Umbilical cord (tissue), 2 donors: Measurements from ENCODE around the gene PDE11A. TPM values are rescaled to one million over a fixed set of nuclear protein-coding genes. Genes with fewer than 3 reads are reported as not detected.
"Not testable (repeated sequence)": the region's sequence is repeated elsewhere in the genome, so short reads cannot be mapped to it uniquely, and the experiment has no call there.

ENCODE experiments used
- DNase-seq: peaks from one replicate; pipeline ENCODE4 v3.0.0-alpha.2; 2015; ENCODE audit warnings: low spot score
- total RNA-seq: library from RNA; depleted of rRNA; stranded (reverse); fragments of >200 nt; gene quantifications from one replicate; pipeline ENCODE4 v1.2.3, GENCODE V29; 2014; ENCODE audit warnings: low replicate concordance; ENCODE audit not compliant: insufficient read depth

Gene PDE11A
- total RNA-seq, 1 donor from 2014 or later = 0.72 TPM

DNA sequence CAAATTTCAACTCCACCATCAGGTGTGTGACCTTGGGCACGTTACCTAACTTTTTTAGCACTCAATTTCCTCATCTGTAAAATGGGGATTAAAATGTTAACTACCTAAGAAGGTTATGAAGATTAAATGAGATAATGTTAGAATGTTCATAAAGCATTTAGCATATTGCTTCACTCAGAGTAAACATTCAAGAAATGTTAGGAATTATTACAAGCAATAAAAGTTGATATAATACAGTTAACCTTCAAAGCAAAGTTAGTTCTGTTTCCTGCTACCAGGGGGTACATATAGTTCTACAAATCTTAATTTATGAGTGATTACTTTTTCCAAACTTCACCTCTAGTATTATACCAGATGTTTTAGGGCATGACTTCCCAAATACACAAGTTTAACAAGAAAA is 254.2 kb downstream of the PDE11A start:
- DNase-seq = no peak

DNA sequence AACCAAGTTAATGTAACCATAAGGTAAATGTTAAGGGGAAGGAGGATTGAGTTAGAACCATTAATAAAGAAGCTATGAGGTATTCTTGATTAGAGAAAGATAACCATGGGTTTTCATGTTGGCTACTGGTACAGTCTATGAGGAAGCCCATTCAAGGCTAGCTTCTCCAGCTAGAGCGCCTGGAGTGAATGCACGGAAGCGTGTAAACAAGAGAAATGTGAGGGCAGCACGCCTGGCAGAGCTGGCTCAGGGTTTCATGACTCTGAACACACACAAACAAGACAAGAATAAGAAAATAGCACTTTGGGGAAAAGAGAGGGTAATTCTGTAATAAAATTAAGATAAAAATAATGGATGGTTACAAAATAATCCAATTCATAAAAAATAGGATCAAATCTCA is 255.3 kb downstream of the PDE11A start:
- DNase-seq = no peak

DNA sequence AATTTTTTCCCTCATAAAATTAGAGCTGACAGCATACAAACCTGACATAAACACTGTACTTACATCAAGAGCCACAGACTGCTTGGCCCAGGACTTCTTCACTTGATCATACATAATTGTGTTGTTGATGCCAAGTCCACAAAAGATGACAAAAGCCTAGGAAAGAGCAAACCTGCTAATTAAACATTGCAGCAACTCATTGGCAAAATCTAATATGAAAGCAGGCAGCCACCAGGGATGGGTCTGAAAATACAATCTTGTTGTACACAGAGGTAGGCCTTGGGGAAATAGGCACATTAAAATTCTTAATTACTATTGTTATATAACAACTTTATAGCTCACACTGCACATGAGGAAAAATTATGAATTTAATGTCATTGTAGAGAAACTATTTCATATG is 255.8 kb downstream of the PDE11A start:
- no peak for DNase-seq

DNA sequence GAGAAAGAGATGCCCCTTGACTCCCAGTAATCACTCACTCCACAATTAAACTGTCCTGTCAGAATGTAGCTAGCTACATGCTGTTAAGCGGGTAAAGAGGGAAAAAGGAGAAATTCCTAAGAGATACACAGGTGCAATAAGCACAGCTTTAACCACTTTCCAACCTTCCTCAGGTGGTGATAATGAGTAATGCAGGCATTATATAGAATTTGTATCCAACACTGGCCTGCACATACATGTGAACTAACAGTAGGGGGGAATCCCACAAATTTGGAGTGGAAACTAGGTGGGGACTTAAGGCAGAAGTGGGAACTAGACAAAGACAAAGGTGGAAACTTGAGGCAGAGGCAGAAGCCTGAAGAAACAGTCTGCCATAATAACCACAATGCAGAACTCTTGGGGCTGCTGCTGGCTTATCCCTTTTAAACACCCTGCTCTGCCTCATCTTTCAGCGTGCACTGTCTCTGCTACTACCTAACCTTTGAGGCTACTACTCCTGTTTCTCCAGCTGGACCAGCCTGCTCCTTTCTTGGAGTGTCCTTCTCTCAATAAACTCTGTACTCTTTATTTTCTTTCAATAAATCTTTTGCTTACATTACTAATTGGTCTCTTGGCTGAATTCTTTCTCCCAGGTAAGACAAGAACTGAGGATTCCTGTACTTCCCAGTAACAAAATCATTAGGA is 259.7 kb downstream of the PDE11A start:
- no peak for DNase-seq

DNA sequence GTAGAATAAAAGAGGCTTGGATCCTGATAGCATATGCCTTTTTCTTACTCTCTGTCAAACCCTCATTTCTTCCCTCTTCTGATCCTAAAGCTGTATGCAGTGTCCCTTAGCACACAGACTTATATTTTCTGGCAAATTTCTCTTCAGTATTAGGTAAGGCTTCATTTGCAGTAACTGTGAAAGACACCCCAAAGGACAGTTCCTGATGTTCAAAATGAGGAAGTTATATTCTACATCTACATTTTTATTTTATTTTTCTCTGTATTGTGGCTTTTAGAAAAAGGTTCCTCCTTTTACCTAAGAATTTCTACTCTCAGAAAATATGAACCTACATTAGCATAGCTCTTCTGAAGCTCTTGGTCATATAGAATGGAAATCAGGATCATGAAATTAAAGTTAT is 261.7 kb downstream of the PDE11A start:
- DNase-seq = no peak

DNA sequence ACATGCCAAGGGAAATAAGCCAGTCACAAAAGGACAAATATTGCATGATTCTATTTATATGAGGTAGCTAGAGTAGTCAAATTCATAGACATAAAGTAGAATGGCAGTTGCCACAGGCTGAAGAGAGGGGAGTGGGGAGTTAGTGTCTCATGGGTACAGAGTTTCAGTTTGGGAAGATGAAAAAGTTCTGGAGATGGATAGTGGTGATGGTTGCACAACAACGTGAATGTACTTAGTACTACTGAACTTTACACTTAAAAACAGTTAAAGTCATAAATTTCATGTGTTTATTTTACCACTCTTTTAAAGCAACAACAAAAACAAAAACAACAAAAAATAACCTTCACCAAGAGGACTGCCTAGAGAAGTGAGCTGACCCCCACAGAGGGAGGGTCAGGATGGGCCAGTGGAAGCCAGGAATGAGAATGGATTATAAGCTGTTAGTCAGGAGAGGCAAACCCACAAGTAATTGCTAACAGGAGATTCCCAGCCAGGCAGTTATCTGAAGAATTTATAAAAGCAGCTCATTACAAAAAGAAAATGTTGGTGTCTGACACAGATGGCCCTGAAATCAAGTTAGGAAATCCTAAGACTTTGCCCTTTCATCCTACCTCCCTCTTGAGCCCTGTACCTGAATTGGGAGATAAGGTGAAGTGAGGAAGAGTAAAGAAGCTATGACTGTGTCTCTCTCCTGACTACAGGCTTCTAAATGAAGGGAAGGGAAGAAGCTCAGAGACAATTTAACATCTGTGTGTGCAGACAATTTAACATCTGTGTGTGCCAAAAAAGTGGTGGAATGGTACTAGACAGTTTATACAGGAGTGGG is 263.4 kb downstream of the PDE11A start:
- DNase-seq = no peak

DNA sequence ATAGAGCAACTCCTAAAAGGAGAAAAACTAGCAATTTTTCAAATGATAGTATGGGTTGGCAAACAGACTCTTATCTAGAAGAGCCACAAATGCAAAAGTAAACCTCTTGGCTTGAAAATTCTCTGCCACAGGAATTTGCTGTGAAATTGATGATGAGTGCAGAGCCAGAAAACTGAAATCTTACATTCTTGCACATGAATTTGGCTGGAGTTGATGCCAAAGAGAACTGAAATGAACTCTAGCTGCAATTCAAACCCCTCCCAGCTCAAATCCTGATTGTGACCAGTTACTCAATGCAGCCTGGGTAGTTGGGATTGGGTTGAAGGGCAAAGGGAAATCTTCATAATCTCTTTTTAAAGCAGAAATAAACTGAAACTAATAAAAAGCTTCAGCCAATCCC is 266.6 kb downstream of the PDE11A start:
- no peak for DNase-seq

DNA sequence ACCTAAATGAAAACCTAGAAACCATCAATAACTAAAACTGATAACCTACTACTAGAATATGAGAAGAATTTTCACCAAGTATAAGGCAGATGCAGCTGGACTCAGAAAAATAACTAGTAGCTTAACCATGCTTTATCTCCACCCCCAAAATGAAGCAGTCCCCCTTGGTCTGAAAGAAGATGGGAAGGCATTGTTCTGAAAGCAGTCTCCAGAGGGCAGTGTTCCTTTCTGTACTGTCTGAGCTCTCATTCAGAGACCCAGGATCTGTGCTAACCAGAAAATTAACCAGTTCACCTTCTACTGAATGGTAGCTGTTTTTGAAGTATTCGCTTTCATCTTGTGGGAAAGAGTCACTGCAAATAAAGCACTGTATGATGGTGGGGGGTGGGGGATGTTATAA is 273.0 kb downstream of the PDE11A start:
- no peak for DNase-seq

DNA sequence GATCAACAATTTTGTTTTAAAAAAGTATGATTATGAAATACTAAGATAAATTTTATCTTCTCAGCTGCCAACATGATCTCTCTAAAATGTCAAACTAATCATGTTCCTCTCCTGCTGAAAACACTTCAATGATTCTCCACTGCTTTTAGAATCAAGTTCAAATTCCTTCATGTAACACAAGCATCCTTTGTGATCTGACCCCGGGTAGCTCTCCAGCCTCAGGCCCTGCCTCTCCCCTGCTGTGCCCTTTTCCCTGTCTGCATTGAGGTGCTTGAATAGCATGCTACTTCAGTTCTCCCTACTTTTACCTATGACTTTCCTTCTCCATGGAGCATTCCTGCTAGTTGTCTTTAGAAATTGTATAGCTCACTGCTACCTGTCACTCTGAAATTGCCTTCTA is 274.8 kb downstream of the PDE11A start:
- no peak for DNase-seq

DNA sequence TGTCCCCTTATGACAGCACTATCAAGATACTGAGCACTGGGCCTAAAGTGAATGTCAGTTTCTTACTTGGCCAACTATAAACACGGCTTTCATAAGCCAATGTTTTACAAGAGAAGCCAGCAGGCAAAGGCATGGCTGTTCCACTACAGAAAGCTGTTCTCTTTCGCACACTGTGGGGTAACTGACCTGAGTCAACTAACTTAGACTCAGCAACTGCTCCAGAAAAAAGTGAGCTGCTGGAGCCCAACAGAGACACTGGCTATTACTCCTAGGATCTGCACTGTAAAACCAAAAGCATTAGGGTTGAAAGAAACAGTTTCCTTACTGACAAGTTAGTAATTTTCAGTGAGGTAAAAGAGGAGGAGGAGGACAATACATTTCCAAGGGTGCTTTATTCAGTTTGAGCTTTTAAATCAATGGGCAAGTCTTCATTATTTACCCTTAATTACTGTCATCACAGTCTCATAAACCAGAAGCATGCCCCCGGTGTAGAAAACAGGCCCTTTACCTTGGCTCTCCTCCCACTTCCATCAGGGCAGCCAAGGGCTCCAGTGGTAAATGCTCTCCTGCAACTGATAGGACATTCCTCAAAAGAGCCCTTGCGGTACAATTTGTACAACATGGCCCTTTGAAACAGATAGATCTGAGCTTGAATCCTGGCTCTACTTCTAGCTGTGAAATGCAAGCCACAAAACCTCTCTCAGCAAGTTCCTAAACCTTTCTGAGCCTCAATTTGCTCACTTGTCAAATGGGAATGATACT is 275.7 kb downstream of the PDE11A start:
- DNase-seq = no peak

DNA sequence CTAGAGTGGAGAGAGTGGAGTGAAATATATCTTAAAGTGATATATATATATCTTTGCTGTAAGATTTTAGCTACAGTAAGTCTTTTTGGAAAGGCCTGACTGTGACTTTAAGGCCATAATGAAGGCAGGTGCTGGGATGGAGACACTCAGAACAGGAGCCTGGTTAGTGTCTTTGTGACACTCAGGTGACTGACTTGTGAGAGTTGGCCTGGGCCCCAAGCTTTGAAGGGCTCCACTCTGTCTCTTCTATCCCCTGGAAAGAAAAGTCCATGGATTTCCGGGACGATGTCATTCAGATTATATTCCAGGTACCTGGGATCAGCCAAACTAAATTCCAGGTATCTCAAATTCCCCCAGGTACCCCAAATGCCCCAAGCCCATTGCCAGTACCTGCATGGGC is 276.6 kb downstream of the PDE11A start:
- DNase-seq = no peak

DNA sequence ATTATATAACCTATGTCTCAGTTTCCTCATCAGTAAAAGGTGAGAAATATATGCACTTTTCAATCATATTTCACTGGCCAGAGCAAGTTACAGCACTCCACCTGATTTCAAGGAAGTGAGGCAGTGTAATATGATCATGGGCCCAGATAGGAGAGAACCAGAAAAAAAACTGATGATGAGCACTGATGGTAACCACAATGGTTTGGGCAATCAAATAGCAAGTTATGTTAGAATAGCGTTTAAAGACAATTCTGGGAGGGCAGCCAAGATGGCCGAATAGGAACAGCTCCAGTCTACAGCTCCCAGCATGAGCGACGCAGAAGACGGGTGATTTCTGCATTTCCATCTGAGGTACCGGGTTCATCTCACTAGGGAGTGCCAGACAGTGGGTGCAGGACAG is 287.4 kb downstream of the PDE11A start:
- not testable (repeated sequence) for DNase-seq

DNA sequence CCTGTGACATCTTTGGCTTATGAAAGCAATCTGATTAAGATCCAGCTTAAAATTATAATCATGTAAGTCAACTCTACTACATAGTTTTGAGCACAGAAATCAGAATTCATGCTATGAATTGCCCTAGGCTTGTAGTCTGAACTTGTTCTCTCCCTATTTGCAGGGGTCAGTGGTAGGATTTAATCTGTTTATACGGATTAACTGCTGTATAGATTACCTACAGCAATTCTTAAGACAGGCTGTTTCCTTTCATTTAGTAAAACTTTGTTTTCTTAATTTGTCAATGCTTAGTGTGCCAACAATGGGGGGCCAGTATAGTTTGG is 287.9 kb downstream of the PDE11A start:
- DNase-seq = no peak

DNA sequence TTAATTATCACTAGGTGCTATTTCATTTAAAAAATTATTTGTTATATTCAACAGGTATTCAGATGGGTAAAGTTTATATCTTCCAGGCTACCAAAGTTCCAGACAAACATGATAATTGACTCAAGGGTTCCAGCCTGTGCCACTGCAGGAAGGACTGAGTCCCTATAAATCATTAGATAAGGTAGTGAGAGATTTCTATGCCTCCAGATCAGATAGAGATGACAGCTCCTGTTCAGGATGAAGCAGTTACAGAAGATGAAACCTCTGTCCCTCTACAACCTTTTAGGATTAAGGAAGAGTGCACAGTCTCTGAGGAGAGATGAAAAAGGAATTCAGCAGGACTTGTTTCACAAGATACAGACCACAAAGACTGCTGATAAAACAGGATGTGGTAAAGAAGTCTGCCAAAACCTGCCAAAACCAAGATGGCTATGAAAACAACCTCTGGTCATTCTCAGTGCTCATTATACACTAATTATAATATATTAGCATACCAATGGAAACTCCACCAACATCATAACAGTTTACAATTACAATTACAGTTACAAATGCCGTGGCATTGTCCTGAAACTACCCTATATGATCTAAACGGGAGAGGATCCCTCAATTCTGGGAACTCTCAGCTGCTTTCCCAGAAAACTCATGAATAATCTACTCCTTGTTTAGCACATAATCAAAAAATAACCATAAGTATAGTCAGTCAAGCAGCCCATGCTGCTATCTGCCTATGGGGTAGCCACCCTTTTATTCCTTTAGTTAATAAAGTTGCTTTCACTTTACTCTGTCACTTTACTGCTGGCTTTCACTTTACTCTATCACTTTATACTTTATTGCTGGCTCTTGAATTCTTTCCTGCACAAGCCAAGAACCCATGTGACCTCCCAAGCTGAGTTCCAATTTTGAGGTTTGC is 288.5 kb downstream of the PDE11A start:
- peak; percentile 27 for DNase-seq

DNA sequence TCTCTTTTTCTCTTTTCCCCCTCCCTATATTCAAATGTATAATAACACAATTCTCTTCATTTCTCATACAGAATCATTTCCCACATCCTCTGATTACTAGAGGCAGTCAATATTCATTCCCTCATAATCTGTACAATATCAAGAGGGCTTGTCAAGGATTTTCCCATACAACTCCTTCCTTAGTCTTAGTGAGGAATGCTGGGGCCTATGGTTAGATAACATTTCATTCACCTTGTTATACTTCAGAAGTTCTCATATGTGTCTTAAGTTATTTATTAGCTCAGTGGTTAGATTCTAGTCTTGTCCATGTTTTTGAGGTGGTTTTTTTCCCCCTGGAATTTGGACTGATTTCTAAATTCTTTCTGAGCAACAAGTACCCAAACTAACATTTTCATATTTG is 289.5 kb downstream of the PDE11A start:
- DNase-seq = no peak

DNA sequence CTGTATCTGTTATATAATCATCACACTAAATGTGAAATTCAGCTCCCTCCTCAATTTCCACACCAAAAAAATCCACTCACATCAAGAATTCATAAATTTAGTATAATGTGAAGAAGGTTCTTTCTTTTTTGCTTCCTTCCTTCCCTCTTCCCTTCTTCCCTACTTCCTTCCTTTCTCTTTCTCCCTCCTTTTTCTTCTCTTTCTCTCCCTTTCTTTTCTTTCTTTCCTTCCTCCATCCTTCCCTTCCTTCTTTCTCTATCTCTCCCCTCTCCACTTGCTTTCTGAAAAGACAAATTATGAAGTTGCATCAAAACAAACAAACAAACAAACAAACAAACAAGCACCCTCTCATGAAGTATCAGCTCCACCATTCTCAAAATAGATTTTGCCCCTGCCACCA is 290.0 kb downstream of the PDE11A start:
- no peak for DNase-seq

DNA sequence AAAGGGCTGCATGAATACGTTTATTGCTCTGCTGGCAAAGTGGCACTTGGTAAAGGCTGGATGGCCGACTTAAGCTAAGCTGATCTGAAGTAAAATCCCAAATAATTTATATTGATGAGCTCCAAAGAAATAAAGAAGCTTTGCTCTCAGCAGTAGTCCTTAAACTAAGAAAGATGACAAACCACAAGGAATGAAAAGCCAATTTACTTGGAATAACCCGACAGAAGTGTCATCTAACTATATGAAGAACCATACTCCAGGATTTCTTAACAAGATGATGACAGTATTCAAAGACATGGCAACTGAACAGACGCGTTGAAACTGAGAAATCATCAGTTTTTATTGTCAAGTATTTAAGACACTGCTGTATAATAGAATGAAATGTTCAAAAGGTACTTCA is 294.1 kb downstream of the PDE11A start:
- DNase-seq = no peak

DNA sequence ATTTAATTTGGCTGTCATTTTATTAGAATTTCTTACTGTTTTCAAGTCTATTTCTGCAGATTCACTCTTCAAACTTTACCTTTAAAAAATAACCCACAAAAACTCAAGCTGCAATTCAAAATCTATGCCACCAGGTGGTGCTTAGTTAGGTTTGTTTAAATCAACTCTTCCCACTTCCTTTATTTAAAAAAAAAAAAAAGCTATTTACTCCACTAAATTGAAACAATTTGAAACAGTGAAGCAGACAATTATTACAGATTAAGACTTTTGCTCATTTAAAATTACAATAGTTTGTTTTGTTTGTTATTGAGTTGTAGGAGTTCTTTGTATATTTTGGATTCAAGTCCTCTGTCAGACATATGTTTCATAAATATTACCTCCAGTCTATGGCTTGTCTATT is 300.0 kb downstream of the PDE11A start:
- DNase-seq = no peak

DNA sequence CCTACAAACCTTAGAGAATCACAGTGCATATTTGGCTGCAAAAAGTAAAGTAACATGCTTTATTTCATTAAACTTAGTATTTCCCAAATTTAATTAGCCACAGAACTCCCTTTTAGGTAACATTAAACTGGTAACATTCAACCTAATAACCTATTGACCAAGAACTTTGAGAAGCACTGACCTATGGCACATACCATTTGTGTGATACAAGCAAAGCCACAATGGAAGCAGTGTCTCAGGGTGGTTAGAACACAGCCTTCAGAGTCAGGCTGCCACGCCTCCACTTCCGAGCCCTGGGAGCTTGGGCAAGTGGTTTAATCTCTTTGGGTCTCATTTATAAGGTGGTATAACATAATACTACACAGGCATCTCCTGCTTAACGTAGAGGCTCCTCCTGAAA is 301.4 kb downstream of the PDE11A start:
- DNase-seq = no peak

DNA sequence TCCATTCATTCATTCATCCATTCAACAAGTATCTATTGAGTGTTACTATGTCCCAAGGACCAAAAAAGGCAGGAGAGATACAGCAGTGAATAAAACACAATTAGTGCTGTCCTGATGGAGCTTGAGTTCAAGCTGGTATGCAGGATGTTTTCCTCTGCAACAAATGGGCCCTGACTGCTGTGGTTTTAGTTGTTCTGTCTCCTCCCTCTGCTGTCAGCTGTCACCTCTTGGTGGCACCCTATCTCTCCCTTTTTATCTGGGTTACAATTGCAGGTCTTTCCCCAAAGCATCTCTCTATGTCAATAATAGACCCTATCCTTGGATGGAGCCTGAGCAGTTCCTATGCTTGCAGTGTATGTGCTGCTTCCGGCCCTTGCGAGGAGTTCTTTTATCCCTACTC is 304.8 kb downstream of the PDE11A start:
- no peak for DNase-seq

DNA sequence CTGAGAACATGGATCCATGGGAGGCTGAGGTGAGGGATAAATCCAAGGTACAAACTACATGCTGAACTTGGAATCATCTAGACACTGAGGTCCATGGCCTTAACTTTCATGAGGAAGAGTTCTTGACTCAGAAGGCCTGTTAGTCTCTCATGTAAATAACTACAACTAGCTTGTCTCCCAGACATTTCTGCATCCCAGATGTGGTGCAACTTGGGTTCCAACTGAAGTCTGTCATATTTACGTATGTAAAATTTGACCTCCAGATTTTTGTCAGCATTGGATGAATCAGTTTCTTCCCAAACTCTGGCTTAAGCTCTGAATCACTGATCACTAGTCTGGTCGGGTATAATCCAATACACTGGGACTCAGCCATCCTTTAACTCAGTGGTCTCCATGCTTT is 306.9 kb downstream of the PDE11A start:
- DNase-seq = no peak
